GM12891 (cell line): ENCODE results near the gene CCT5.

Source experiments
- POLR2A ChIP-seq: IDR thresholded peaks from 2 replicates; pipeline ENCODE4 v1.6.1; 2011; ENCODE audit warnings: low read depth, low read length, control low read depth
- POLR2AphosphoS5 ChIP-seq: IDR thresholded peaks from 2 replicates; pipeline ENCODE4 v1.6.1; 2011; ENCODE audit warnings: low read depth, low read length, control low read depth
- TAF1 ChIP-seq: IDR thresholded peaks from 2 replicates; pipeline ENCODE4 v1.6.1; 2011; ENCODE audit warnings: low read depth, low read length, control low read depth

- no peak for TF ChIP-seq POLR2AphosphoS5
- TF ChIP-seq POLR2A, result no peak
- TF ChIP-seq TAF1, result no peak
These were observed 3.3 kb upstream of the CCT5 start for GRCh38 chr5:10246761-10247160.
